ENCODE data around the gene HCRTR1. TPM values are rescaled to one million over a fixed set of nuclear protein-coding genes. Genes with fewer than 3 reads are reported as not detected.

The HCRTR1 gene
- total RNA-seq, 4 donors from 2014 or later = 0.21 to 2.5 TPM; not detected in 2

DNA sequence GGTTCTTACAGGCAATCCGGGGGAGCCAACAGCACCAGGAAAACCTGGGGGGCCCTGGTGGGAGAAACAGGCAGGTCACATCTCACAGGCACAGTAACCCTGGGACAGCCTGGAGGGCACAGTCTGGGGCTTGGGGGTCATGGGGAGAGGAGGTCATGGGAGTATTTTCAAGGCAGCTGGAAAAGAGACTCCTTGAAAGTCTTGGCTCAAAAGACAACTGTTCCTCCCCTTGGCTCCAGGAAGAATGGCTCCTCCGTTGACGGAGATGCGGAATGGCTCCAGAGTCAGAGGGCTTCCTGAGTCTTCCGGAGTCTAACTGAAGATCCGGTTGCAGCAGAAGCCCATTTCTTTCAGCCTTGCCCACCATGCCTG, 53.1 kb downstream of the HCRTR1 start:
- 27 to 48% methylated on average over 6 of the region's 6 CpGs for WGBS, 2 donors
- H3K36me3 ChIP-seq = peaks cover 0 to 22% (median 0%) of the 10 kb centered on the region in 3 donors
- H3K27ac ChIP-seq = peak overlapping the region; percentile 51 to 79 (median 72)
- no peaks in the 10 kb centered on the region for H3K9me3 ChIP-seq
- H3K4me3 ChIP-seq = peak overlapping the region in 3 of 4 donors; percentile 13 to 20 (median 16)
- no peak for TF ChIP-seq POLR2A (IDR thresholded peaks at IDR 0.05)
- no peak for TF ChIP-seq EP300 (IDR thresholded peaks at IDR 0.05)
- TF ChIP-seq, protein P1, sequence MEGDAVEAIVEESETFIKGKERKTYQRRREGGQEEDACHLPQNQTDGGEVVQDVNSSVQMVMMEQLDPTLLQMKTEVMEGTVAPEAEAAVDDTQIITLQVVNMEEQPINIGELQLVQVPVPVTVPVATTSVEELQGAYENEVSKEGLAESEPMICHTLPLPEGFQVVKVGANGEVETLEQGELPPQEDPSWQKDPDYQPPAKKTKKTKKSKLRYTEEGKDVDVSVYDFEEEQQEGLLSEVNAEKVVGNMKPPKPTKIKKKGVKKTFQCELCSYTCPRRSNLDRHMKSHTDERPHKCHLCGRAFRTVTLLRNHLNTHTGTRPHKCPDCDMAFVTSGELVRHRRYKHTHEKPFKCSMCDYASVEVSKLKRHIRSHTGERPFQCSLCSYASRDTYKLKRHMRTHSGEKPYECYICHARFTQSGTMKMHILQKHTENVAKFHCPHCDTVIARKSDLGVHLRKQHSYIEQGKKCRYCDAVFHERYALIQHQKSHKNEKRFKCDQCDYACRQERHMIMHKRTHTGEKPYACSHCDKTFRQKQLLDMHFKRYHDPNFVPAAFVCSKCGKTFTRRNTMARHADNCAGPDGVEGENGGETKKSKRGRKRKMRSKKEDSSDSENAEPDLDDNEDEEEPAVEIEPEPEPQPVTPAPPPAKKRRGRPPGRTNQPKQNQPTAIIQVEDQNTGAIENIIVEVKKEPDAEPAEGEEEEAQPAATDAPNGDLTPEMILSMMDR (IDR thresholded peaks at IDR 0.05) = no peak
- DNase-seq (ENCODE audit: low spot score in 2 of 2) = no peak
- H3K27me3 ChIP-seq = no peaks in the 10 kb centered on the region
- H3K4me1 ChIP-seq = peaks cover 0 to 81% (median 40%) of the 10 kb centered on the region in 4 donors

DNA sequence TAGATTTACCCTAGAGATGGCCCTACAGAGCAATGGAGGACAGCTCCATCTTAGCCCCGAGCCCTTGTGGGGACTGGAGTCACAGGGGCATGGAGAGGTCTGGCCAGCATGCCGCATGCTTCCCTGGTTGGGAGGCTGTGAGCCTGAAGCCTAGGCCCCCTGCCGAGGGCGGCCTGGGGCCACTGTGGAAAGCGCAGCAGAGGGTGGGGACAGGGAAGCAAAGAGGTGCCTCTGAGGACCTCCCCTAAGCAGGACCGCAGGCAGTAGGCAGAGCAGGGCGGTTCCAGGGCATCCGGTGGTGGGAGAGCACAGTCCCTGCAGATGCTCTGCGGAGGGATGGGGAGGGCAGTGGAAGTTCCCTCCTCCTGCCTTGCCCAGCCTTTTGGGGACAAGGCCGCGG, 53.7 kb downstream of the HCRTR1 start:
- H3K9me3 ChIP-seq = no peaks in the 10 kb centered on the region
- DNase-seq (ENCODE audit: low spot score in 2 of 2) = no peak
- WGBS, 2 donors = 42 to 53% methylated on average over 9 to 11 of the region's 11 CpGs
- TF ChIP-seq POLR2A (IDR thresholded peaks at IDR 0.05) = no peak
- TF ChIP-seq EP300 (IDR thresholded peaks at IDR 0.05) = no peak
- peaks cover 0 to 20% (median 0%) of the 10 kb centered on the region in 3 donors for H3K36me3 ChIP-seq
- no peaks in the 10 kb centered on the region for H3K27me3 ChIP-seq
- no peak overlapping the region for H3K4me3 ChIP-seq
- H3K4me1 ChIP-seq = peaks cover 0 to 79% (median 34%) of the 10 kb centered on the region in 4 donors
- peak overlapping the region in 3 of 4 donors; percentile 51 to 79 (median 75) for H3K27ac ChIP-seq

DNA sequence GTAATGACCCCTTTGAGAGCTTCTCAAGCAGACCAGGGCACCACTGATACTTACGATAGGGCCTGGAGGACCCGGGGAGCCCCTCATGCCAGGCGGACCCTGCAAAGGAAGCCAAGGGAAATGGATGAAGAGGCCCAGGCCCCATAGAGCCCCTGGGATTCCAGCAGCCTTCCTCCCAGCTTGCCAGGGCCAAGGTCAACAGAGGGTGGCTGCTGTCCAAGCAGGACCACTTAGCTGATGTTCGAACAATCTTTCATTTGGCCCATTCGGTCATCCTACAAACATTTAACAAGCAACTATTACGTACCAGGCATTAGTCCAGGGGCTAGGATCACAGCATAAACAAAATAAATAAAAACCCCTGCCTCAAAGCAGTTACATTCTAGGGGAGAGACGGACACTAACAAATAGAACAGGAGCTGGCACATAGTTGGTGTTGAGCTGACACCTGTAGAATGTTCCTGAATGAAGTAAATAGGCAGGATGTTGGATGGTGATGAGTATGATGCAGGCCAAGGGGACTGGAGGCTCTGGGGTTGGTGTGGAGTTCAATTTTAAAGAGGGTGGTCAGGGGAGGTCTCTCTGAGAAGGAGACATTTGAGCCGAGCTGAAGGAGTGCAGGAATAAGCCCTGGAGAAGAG, 54.2 kb downstream of the HCRTR1 start:
- Histone ChIP-seq H3K36me3 (peaks cover 0 to 20% (median 0%) of the 10 kb centered on the region in 3 donors), H3K27me3 (no peaks in the 10 kb centered on the region), H3K27ac (peak overlapping the region in 3 of 4 donors; percentile 40 to 79 (median 51)), H3K4me3 (no peak overlapping the region), H3K9me3 (no peaks in the 10 kb centered on the region), H3K4me1 (peaks cover 0 to 77% (median 29%) of the 10 kb centered on the region in 4 donors)
- no peak for DNase-seq (ENCODE audit: low spot score in 2 of 2)
- whole genome bisulfite sequencing, 2 donors = 23 to 56% methylated on average over 7 to 8 of the region's 8 CpGs
- TF ChIP-seq EP300 (IDR thresholded peaks at IDR 0.05) (no peak), POLR2A (IDR thresholded peaks at IDR 0.05) (no peak)
- TF ChIP-seq, protein P1 (IDR thresholded peaks at IDR 0.05) = no peak

DNA sequence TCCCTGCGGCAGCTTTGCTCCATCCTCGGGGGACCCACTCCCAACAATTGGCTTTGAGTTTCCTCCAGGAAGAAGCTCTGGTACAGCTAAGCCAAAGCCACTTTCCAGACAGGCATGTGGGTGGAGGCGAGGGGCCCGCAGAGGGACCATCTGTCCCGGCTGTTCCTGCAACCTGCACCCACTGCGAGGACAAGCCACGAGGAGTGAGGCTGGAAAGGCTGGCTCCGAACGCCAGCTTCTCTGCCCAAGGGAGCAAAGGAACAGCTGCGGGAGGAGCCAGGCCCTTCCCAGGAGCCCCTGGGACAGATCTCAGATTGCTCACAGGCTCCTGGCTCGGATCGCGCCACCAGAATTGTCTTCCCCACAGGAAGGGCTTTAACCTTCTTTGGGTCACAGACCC, 55.5 kb downstream of the HCRTR1 start:
- peak overlapping the region in 1 of 4 donors; percentile 49 for H3K27ac ChIP-seq
- peaks cover 0 to 34% (median 0%) of the 10 kb centered on the region in 3 donors for H3K36me3 ChIP-seq
- DNase-seq (ENCODE audit: low spot score in 2 of 2) = no peak
- H3K4me3 ChIP-seq = no peak overlapping the region
- WGBS, 2 donors = 56 to 63% methylated on average over 13 of the region's 13 CpGs
- peaks cover 0 to 66% (median 22%) of the 10 kb centered on the region in 4 donors for H3K4me1 ChIP-seq
- no peaks in the 10 kb centered on the region for H3K9me3 ChIP-seq
- TF ChIP-seq EP300 (IDR thresholded peaks at IDR 0.05) (no peak), POLR2A (IDR thresholded peaks at IDR 0.05) (no peak)
- TF ChIP-seq, protein P1 (IDR thresholded peaks at IDR 0.05) = no peak
- H3K27me3 ChIP-seq = no peaks in the 10 kb centered on the region

DNA sequence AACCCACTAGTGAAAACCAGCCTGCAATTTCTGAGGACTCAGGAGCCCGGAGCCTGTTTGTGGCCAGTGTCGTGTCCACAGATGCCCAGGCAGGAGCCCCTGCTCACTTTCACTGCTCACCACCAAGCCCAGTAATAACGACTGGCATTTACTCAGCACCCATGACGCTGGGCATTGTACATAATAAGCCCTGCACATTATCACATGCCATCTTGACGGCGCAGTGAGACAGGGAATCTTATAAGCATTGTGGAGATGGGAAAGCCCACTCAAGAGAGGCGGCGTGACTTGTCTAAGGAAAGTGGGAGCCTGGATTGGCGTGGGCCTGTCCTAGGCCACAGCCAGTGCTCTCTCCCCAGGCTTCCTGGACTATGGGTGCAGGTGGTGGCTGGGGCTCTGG, 55.9 kb downstream of the HCRTR1 start:
- peaks cover 0 to 61% (median 22%) of the 10 kb centered on the region in 4 donors for H3K4me1 ChIP-seq
- peak overlapping the region in 1 of 4 donors; percentile 49 for H3K27ac ChIP-seq
- WGBS, 2 donors = 81 to 83% methylated on average over 8 to 9 of the region's 9 CpGs

More for the DNA sequence above, 55.9 kb downstream of the HCRTR1 start:
- DNase-seq (ENCODE audit: low spot score in 2 of 2) = no peak
- Histone ChIP-seq H3K9me3 (no peaks in the 10 kb centered on the region), H3K36me3 (peaks cover 0 to 37% (median 0%) of the 10 kb centered on the region in 3 donors), H3K27me3 (no peaks in the 10 kb centered on the region), H3K4me3 (no peak overlapping the region)
- no peak for TF ChIP-seq EP300 (IDR thresholded peaks at IDR 0.05)
- TF ChIP-seq, protein P1 (IDR thresholded peaks at IDR 0.05) = no peak
- no peak for TF ChIP-seq POLR2A (IDR thresholded peaks at IDR 0.05)

Measured in tibial nerve (tissue), 4 donors.